IMR-90 (cell line): Measurements from ENCODE around the gene IL21R. TPM values are rescaled to one million over a fixed set of nuclear protein-coding genes. Genes with fewer than 3 reads are reported as not detected.

Experiments used
- ATAC-seq: fragments of 200-7000 bp; cut with Tn5 transposase; 2 replicates; pipeline ENCODE4 v1.9.1; 2020; ENCODE audit warnings: low read depth, mild to moderate bottlenecking, moderate library complexity
- BruUV-seq: library from RNA; stranded (reverse); fragments of 400-500 nt; replicated peaks from 2 replicates; lab custom pipeline; 2021; lab: Mats Ljungman, UMichigan
- CTCF ChIA-PET: fragments of 300-600 bp; formaldehyde crosslinking; extraction: SDS; loops from one replicate; lab custom pipeline; 2021; ENCODE audit warnings: antibody characterized with exemption; lab: Yijun Ruan, JAX
- POLR2A ChIA-PET: fragments of 300-600 bp; sonication (Branson Sonifier 250); formaldehyde crosslinking; loops from one replicate; lab custom pipeline; 2022; ENCODE audit warnings: antibody characterized with exemption; ENCODE audit not compliant: unreplicated experiment; lab: Charles Lee
- DNase-seq: peaks from one replicate; pipeline ENCODE4 v3.0.0; 2013
- H2AFZ ChIP-seq: replicated peaks from 2 replicates; pipeline ENCODE3; 2013; ENCODE audit warnings: low read length, mild to moderate bottlenecking; ENCODE audit not compliant: poor library complexity
- H2AK5ac ChIP-seq: 2 replicates; pipeline ENCODE4 v1.6.1; 2013; ENCODE audit warnings: low read depth, low read length, inconsistent platforms
- H2AK9ac ChIP-seq: replicated peaks from 2 replicates; pipeline ENCODE3; 2013; ENCODE audit warnings: mild to moderate bottlenecking, low read depth, low read length, moderate library complexity; ENCODE audit not compliant: poor library complexity
- H2BK120ac ChIP-seq: 2 replicates; pipeline ENCODE4 v1.6.1; 2013; ENCODE audit warnings: low read depth, low read length, inconsistent platforms
- H2BK15ac ChIP-seq: 3 replicates; pipeline ENCODE4 v1.6.1; 2013; ENCODE audit warnings: low read depth, low read length, inconsistent platforms
- H2BK20ac ChIP-seq: 2 replicates; pipeline ENCODE4 v1.6.1; 2013; ENCODE audit warnings: low read depth, mild to moderate bottlenecking, inconsistent platforms, low read length, moderate library complexity
- H2BK5ac ChIP-seq: 2 replicates; pipeline ENCODE4 v1.6.1; 2013; ENCODE audit warnings: mild to moderate bottlenecking, low read depth, low read length, inconsistent platforms; ENCODE audit not compliant: poor library complexity, severe bottlenecking
- H3K14ac ChIP-seq: replicated peaks from 2 replicates; pipeline ENCODE4 v1.6.1; 2013; ENCODE audit warnings: low read depth, low read length, inconsistent platforms
- H3K18ac ChIP-seq: 2 replicates; pipeline ENCODE4 v1.6.1; 2013; ENCODE audit warnings: low read depth, low read length, control low read depth
- H3K23ac ChIP-seq: 2 replicates; pipeline ENCODE4 v1.6.1; 2013; ENCODE audit warnings: low read depth, low read length, inconsistent platforms
- H3K27ac ChIP-seq: 2 replicates; pipeline ENCODE4 v1.5.1; 2013; ENCODE audit warnings: mild to moderate bottlenecking, control low read depth, low read length; ENCODE audit not compliant: insufficient read depth
- H3K27me3 ChIP-seq: 2 replicates; pipeline ENCODE4 v1.6.1; 2013; ENCODE audit warnings: low read length; ENCODE audit not compliant: control insufficient read depth, insufficient read depth
- H3K36me3 ChIP-seq: 2 replicates; pipeline ENCODE4 v1.6.1; 2013; ENCODE audit warnings: low read length, mixed read lengths; ENCODE audit not compliant: control insufficient read depth, insufficient read depth
- H3K4ac ChIP-seq: 2 replicates; pipeline ENCODE4 v1.6.1; 2013; ENCODE audit warnings: low read depth, low read length, inconsistent platforms
- H3K4me1 ChIP-seq: 2 replicates; pipeline ENCODE4 v1.6.1; 2013; ENCODE audit warnings: low read length, mixed read lengths; ENCODE audit not compliant: control insufficient read depth, insufficient read depth
- H3K4me2 ChIP-seq: 2 replicates; pipeline ENCODE4 v1.6.1; 2013; ENCODE audit warnings: low read depth, mild to moderate bottlenecking, control low read depth, low read length, moderate library complexity
- H3K4me3 ChIP-seq: 2 replicates; pipeline ENCODE4 v1.5.1; 2013; ENCODE audit warnings: low read depth, mild to moderate bottlenecking, control low read depth, low read length, moderate library complexity; ENCODE audit not compliant: insufficient read depth
- H3K56ac ChIP-seq: 2 replicates; pipeline ENCODE4 v1.6.1; 2013; ENCODE audit warnings: low read length, inconsistent platforms; ENCODE audit not compliant: insufficient read depth; ENCODE audit errors: extremely low read depth
- H3K79me1 ChIP-seq, 2 experiments: 2 replicates each; pipeline ENCODE4 v1.6.1; 2013; ENCODE audit warnings: low read length in 2 of 2, inconsistent platforms in 1 of 2, low read depth in 1 of 2
- H3K9ac ChIP-seq: 2 replicates; pipeline ENCODE4 v1.6.1; 2013; ENCODE audit warnings: low read depth, low read length, control low read depth
- H3K9me1 ChIP-seq: 2 replicates; pipeline ENCODE4 v1.6.1; 2013; ENCODE audit warnings: low read length, inconsistent platforms; ENCODE audit not compliant: insufficient read depth
- H3K9me3 ChIP-seq: 2 replicates; pipeline ENCODE4 v1.6.1; 2013; ENCODE audit warnings: low read length; ENCODE audit not compliant: control insufficient read depth, insufficient read depth
- H4K20me1 ChIP-seq: 2 replicates; pipeline ENCODE4 v1.6.1; 2013; ENCODE audit warnings: low read length, inconsistent platforms; ENCODE audit not compliant: insufficient read depth
- H4K5ac ChIP-seq: 2 replicates; pipeline ENCODE4 v1.6.1; 2013; ENCODE audit warnings: mild to moderate bottlenecking, low read depth, low read length, control low read depth
- H4K8ac ChIP-seq, 2 experiments: 2 replicates each; pipeline ENCODE4 v1.6.1; 2013; ENCODE audit warnings: low read depth in 2 of 2, low read length in 2 of 2, control low read depth in 1 of 2, inconsistent platforms in 1 of 2
- H4K91ac ChIP-seq: 2 replicates; pipeline ENCODE4 v1.6.1; 2013; ENCODE audit warnings: low read depth, low read length, inconsistent platforms; ENCODE audit not compliant: insufficient read depth
- BHLHE40 ChIP-seq: fragments of 150-350 bp; IDR thresholded peaks from 2 replicates; pipeline ENCODE4 v1.6.1; 2016; ENCODE audit warnings: mild to moderate bottlenecking, low read depth, low read length
- CTCF ChIP-seq: conservative IDR thresholded peaks from 2 replicates; pipeline ENCODE4 v1.5.1; 2012; ENCODE audit warnings: mild to moderate bottlenecking, low read depth, low read length, improper control_type of control experiment
- ELK1 ChIP-seq: fragments of 150-350 bp; IDR thresholded peaks from 2 replicates; pipeline ENCODE4 v1.6.1; 2016; ENCODE audit warnings: low read depth, mild to moderate bottlenecking, low read length, moderate library complexity, borderline replicate concordance
- MAFK ChIP-seq: IDR thresholded peaks from 2 replicates; pipeline ENCODE4 v1.6.1; 2012; ENCODE audit warnings: low read depth, low read length, improper control_type of control experiment
- MAZ ChIP-seq: IDR thresholded peaks from 2 replicates; pipeline ENCODE4 v1.6.1; 2012; ENCODE audit warnings: low read depth, mild to moderate bottlenecking, low read length, improper control_type of control experiment, moderate library complexity, borderline replicate concordance
- MXI1 ChIP-seq: IDR thresholded peaks from 2 replicates; pipeline ENCODE4 v1.6.1; 2012; ENCODE audit warnings: low read depth, mild to moderate bottlenecking, low read length, moderate library complexity, borderline replicate concordance
- NFE2L2 ChIP-seq: fragments of 150-350 bp; IDR thresholded peaks from 2 replicates; pipeline ENCODE4 v1.6.1; 2016; ENCODE audit warnings: low read depth, mild to moderate bottlenecking, low read length
- POLR2A ChIP-seq: IDR thresholded peaks from 2 replicates; pipeline ENCODE4 v1.6.1; 2012; ENCODE audit warnings: mild to moderate bottlenecking, low read depth, low read length
- RCOR1 ChIP-seq: IDR thresholded peaks from 2 replicates; pipeline ENCODE4 v1.6.1; 2012; ENCODE audit warnings: mild to moderate bottlenecking, low read length, improper control_type of control experiment; ENCODE audit not compliant: insufficient replicate concordance
- RFX5 ChIP-seq: IDR thresholded peaks from 2 replicates; pipeline ENCODE4 v1.8.0; 2012; ENCODE audit warnings: low read depth, mild to moderate bottlenecking, low read length, moderate library complexity
- dilution Hi-C: fragments of 300-500 bp; cut with HindIII; formaldehyde crosslinking; loops from one replicate; pipeline ENCODE4 v1.14.3; 2018; ENCODE audit warnings: low sequenced_read_pairs; ENCODE audit not compliant: unreplicated experiment
- in situ Hi-C: fragments of 300-500 bp; cut with MboI; formaldehyde crosslinking; loops from 3 replicates; pipeline ENCODE4 v1.14.3; 2019; ENCODE audit warnings: low sequenced_read_pairs, inconsistent platforms, mixed read lengths
- intact Hi-C: fragments of 100-400 bp; cut with micrococcal nuclease; formaldehyde crosslinking; loops from 2 replicates; pipeline ENCODE4 v1.10.0; 2022
- polyA plus RNA-seq, 3 experiments: library from polyadenylated mRNA; depleted of rRNA; stranded (reverse); fragments of >200 nt; gene quantifications; 2 replicates each; pipeline ENCODE4 v1.2.3, GENCODE V29; 2012; ENCODE audit warnings: low replicate concordance in 1 of 3
- total RNA-seq: library from RNA; depleted of rRNA; stranded (reverse); fragments of >200 nt; gene quantifications from 2 replicates; pipeline ENCODE4 v1.2.3, GENCODE V29; 2012
- TF ChIP-seq, protein P1 (sequence below): fragments of 150-350 bp; IDR thresholded peaks from 2 replicates; pipeline ENCODE4 v1.6.1; 2017; ENCODE audit warnings: mild to moderate bottlenecking, antibody characterized with exemption, low read length, low read depth

The IL21R gene
- total and polyA plus RNA-seq, 2 of the 4 experiments (the other 2 are of a cell fraction): 0.72 to 0.97 TPM

GRCh38 chr16:27421961-27422740 is 20.2 kb downstream of the IL21R start:
- Histone ChIP-seq H3K56ac (no peak overlapping the region), H2BK120ac (no peak overlapping the region), H4K8ac (no peak overlapping the region), H2AK5ac (no peak overlapping the region), H3K27me3 (no peaks in the 10 kb centered on the region), H2BK15ac (no peak overlapping the region), H2AFZ (no peak overlapping the region), H3K4me3 (no peak overlapping the region), H3K9me1 (no peaks in the 10 kb centered on the region), H2BK5ac (no peak overlapping the region), H3K4me2 (no peak overlapping the region), H3K4ac (no peak overlapping the region), H2AK9ac (no peak overlapping the region), H4K20me1 (no peaks in the 10 kb centered on the region), H4K91ac (no peak overlapping the region), H3K9me3 (no peaks in the 10 kb centered on the region), H3K14ac (no peak overlapping the region), H2BK20ac (no peak overlapping the region), H3K4me1 (no peaks in the 10 kb centered on the region), H3K36me3 (no peaks in the 10 kb centered on the region; the same call in 1 of the 2 replicates), H3K27ac (no peak overlapping the region), H3K23ac (no peak overlapping the region), H3K18ac (no peak overlapping the region), H4K5ac (no peak overlapping the region), H3K79me1 (no peaks in the 10 kb centered on the region), H3K9ac (no peak overlapping the region)
- no TSS peak for BruUV-seq
- dilution Hi-C loops: no loop called here
- ChIA-PET POLR2A (interaction anchor here (0.7 kb wide), 1 partner anchor 9 kb away, joined by 5 read pairs; no protein-coding TSS in a partner anchor), CTCF (no interaction called here)
- no peak for TF ChIP-seq MAFK
- TF ChIP-seq CTCF: no peak
- TF ChIP-seq, protein P1, sequence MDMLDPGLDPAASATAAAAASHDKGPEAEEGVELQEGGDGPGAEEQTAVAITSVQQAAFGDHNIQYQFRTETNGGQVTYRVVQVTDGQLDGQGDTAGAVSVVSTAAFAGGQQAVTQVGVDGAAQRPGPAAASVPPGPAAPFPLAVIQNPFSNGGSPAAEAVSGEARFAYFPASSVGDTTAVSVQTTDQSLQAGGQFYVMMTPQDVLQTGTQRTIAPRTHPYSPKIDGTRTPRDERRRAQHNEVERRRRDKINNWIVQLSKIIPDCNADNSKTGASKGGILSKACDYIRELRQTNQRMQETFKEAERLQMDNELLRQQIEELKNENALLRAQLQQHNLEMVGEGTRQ: no peak
- TF ChIP-seq RFX5: no peak
- no peak for TF ChIP-seq ELK1
- no peak for TF ChIP-seq NFE2L2
- no peak for TF ChIP-seq RCOR1
- no peak for TF ChIP-seq MAZ
- TF ChIP-seq BHLHE40: no peak
- no peak for TF ChIP-seq POLR2A
- no peak for TF ChIP-seq MXI1
- DNase-seq (no peak), ATAC-seq (no peak)
- in situ Hi-C loops: no loop called here
- intact Hi-C loops: no loop called here
